AG04450 (cell line): ENCODE results near the gene OSTF1. TPM values are rescaled to one million over a fixed set of nuclear protein-coding genes. Genes with fewer than 3 reads are reported as not detected.

Source experiments
- CTCF ChIA-PET: fragments of 300-600, 350-600 bp; formaldehyde crosslinking; extraction: SDS; loops from one replicate; lab custom pipeline; 2022; ENCODE audit warnings: antibody characterized with exemption, inconsistent platforms; lab: Charles Lee
- POLR2A ChIA-PET: fragments of 350-600 bp; formaldehyde crosslinking; extraction: SDS; loops from one replicate; lab custom pipeline; 2021; ENCODE audit warnings: antibody characterized with exemption, inconsistent platforms; lab: Yijun Ruan, JAX
- DNase-seq: peaks from one replicate; pipeline ENCODE4 v3.0.0-alpha.2; 2011; ENCODE audit warnings: low read depth, low spot score
- H3K27ac ChIP-seq: one replicate; pipeline ENCODE4 v1.5.1; 2012; ENCODE audit warnings: low read depth, low read length, control low read depth
- H3K27me3 ChIP-seq: one replicate; pipeline ENCODE4 v1.6.0; 2012; ENCODE audit warnings: low read length; ENCODE audit not compliant: control insufficient read depth, insufficient read depth
- H3K4me3 ChIP-seq: 2 replicates; pipeline ENCODE4 v1.5.1; 2011; ENCODE audit warnings: mild to moderate bottlenecking, low read depth, low read length, control low read depth
- H3K9me3 ChIP-seq: 2 replicates; pipeline ENCODE4 v1.5.1; 2012; ENCODE audit warnings: low read length; ENCODE audit not compliant: control insufficient read depth, insufficient read depth
- CTCF ChIP-seq: IDR thresholded peaks from 2 replicates; pipeline ENCODE4 v1.5.1; 2011; ENCODE audit warnings: low read depth, low read length, control low read depth, inconsistent platforms
- polyA plus RNA-seq: library from polyadenylated mRNA; depleted of rRNA; stranded (reverse); fragments of >200 nt; gene quantifications from 2 replicates; pipeline ENCODE4 v1.2.3, GENCODE V29; 2011

The OSTF1 gene
- polyA plus RNA-seq, 1 experiment = 22.7 TPM

DNA sequence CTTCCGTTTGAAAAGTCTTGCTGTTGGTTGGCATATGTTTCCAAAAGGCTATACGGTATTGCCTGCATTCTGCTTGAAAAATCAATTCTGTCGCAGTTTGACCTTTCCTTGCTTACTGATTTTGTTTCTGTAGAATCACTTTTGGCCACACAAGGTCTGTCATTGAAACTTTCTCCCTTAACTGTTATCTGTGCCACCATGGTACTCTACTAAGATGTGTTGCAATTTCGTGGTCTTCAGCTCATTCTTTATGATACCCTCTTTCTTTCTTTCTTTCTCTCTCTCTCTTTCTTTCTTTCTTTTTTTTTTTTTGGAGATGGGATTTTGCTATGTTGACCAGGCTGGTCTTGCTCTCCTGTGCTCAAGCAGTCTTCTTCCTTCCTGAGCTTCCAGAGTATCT lies 4.5 kb downstream of the OSTF1 start:
- POLR2A ChIA-PET = no interaction called here
- Histone ChIP-seq H3K27me3 (no peaks in the 10 kb centered on the region), H3K9me3 (peaks cover 2% of the 10 kb centered on the region; the same call in 1 of the 2 replicates), H3K27ac (no peak overlapping the region), H3K4me3 (no peak overlapping the region)
- CTCF ChIA-PET = interaction anchor here (0.6 to 2.7 kb wide), 6 partner anchors 8 to 319 kb away, joined by 3 to 9 read pairs (median 5); partner anchors contain the start of gene C9orf40
- DNase-seq = no peak
- TF ChIP-seq CTCF = no peak

- Histone ChIP-seq H3K27ac (peak overlapping the region; percentile 40), H3K9me3 (no peaks in the 10 kb centered on the region), H3K27me3 (no peaks in the 10 kb centered on the region), H3K4me3 (no peak overlapping the region)
- POLR2A ChIA-PET = no interaction called here
- CTCF ChIA-PET = interaction anchor here (0.8 to 2.0 kb wide), 2 partner anchors 88 to 95 kb away, joined by 3 to 7 read pairs; no protein-coding TSS in a partner anchor
- TF ChIP-seq CTCF = no peak
- DNase-seq = no peak
Observed at GRCh38 chr9:75096796-75097195, 8.5 kb downstream of the OSTF1 start.

DNA sequence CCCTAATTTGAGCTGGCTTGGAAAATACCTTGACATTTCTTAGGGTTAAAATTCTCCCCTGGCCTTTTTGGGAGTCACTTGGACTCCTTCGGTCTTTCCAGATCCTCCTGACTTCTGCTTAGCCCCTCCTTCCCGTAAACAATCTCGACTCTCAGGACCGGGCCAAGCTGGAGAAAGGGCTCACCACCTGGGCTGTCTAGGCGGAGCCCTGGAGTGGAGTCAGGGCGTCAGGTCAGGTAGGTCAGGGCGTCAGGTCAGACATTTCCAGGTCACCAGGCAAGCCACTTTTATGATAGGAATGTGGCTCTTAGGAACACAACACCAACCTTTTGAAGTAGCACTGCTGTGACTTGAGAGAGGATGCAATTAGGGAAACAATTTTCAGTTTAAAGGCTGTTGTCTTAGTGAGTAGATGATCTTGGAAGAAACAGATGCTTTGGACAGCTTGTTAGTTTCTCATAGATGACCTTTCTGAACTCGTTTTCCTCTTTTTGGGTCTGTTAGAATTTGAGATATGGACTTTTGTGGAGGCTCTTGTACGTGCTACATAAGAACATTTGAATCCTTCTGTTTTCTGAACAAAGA lies 12.8 kb downstream of the OSTF1 start:
- no peak for TF ChIP-seq CTCF
- no peak overlapping the region for H3K27ac ChIP-seq
- ChIA-PET POLR2A (no interaction called here), CTCF (interaction anchor here (0.6 to 1.2 kb wide), 4 partner anchors 9 to 149 kb away, joined by 3 read pairs; partner anchors contain the start of gene C9orf40)
- no peaks in the 10 kb centered on the region for H3K27me3 ChIP-seq
- no peak overlapping the region for H3K4me3 ChIP-seq
- no peaks in the 10 kb centered on the region for H3K9me3 ChIP-seq
- DNase-seq = no peak

DNA sequence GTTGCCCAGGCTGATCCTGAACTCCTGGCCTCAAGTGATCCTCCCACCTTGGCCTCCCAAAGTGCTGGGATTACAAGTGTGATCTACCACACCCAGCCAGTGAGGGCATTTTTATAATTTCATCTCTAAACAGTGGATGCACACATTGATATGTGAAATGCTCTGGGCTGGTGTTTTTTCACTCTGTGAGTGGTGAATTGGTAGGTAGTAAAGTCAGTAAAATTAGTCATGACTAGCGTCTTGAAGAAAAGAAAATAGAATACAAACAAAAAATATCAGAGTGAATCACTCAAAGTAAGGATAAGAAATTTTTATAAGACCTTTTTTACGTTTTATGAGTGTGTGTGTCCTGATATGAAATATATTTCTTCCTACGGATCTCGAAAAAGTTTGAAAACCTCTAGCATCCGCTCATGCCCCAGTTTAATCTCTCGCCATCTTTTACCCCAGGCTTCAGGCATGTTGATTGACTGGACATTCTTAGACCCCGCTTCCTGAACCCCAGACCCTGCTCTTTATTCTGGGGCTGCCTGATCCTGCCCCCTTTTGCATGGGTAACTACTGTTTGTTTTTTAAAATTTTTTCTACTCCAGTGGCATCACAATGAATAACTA lies 14.0 kb downstream of the OSTF1 start:
- Histone ChIP-seq H3K27me3 (no peaks in the 10 kb centered on the region), H3K4me3 (no peak overlapping the region), H3K27ac (no peak overlapping the region), H3K9me3 (no peaks in the 10 kb centered on the region)
- no peak for TF ChIP-seq CTCF
- POLR2A ChIA-PET = no interaction called here
- CTCF ChIA-PET = interaction anchor here (0.7 to 1.8 kb wide), 3 partner anchors 15 to 150 kb away, joined by 3 to 8 read pairs (median 4); partner anchors contain the start of genes C9orf40, NMRK1 and OSTF1
- DNase-seq = no peak

GRCh38 chr9:75104607-75105006 lies 16.3 kb downstream of the OSTF1 start:
- ChIA-PET POLR2A (no interaction called here), CTCF (interaction anchor here (0.6 to 1.0 kb wide), 3 partner anchors 82 to 368 kb away, joined by 3 to 4 read pairs (median 4); no protein-coding TSS in a partner anchor)
- no peak for DNase-seq
- TF ChIP-seq CTCF = no peak
- no peak overlapping the region for H3K27ac ChIP-seq
- no peaks in the 10 kb centered on the region for H3K9me3 ChIP-seq
- no peaks in the 10 kb centered on the region for H3K27me3 ChIP-seq
- H3K4me3 ChIP-seq = no peak overlapping the region
